Kidney epithelial cell (primary cell): Measurements from ENCODE around the gene LYPD8. TPM values are rescaled to one million over a fixed set of nuclear protein-coding genes. Genes with fewer than 3 reads are reported as not detected.

Experiments used
- DNase-seq: peaks from one replicate; pipeline ENCODE4 v3.0.0-alpha.2; 2010; ENCODE audit warnings: low read depth
- H3K27me3 ChIP-seq: 2 replicates; pipeline ENCODE4 v1.6.0; 2011; ENCODE audit warnings: low read length; ENCODE audit not compliant: control insufficient read depth, insufficient read depth
- H3K36me3 ChIP-seq: 2 replicates; pipeline ENCODE4 v1.5.1; 2011; ENCODE audit warnings: low read length; ENCODE audit not compliant: control insufficient read depth, insufficient read depth
- H3K4me3 ChIP-seq: 2 replicates; pipeline ENCODE4 v1.5.1; 2011; ENCODE audit warnings: low read depth, mild to moderate bottlenecking, control low read depth, low read length
- CTCF ChIP-seq: IDR thresholded peaks from 2 replicates; pipeline ENCODE4 v1.5.1; 2011; ENCODE audit warnings: mild to moderate bottlenecking, moderate library complexity, low read length, control low read depth, inconsistent platforms; ENCODE audit not compliant: insufficient read depth, poor library complexity, severe bottlenecking
- total RNA-seq: library from RNA; depleted of rRNA; stranded (reverse); fragments of >200 nt; gene quantifications from 2 replicates; pipeline ENCODE4 v1.2.3, GENCODE V29; 2015

LYPD8 gene
- total RNA-seq, 1 donor from 2014 or later = not detected

GRCh38 chr1:248695451-248696132 is 60.0 kb downstream of the LYPD8 start:
- DNase-seq = no peak
- Histone ChIP-seq H3K27me3 (no peaks in the 10 kb centered on the region), H3K4me3 (no peak overlapping the region), H3K36me3 (no peaks in the 10 kb centered on the region)
- TF ChIP-seq CTCF = no peak

- Histone ChIP-seq H3K4me3 (no peak overlapping the region), H3K36me3 (no peaks in the 10 kb centered on the region), H3K27me3 (no peaks in the 10 kb centered on the region)
- DNase-seq = no peak
- TF ChIP-seq CTCF = no peak
Measured at GRCh38 chr1:248691567-248692155, 63.9 kb downstream of the LYPD8 start.

Other genes with a start within 250 kb of the LYPD8 start
- gene OR2G6, start 247.7 kb downstream of the LYPD8 start, total RNA-seq = not detected in 2 replicates
- gene OR2T29, start 193.0 kb downstream of the LYPD8 start, total RNA-seq = not detected in 2 replicates
- not detected in 2 replicates for gene OR2T34, start 181.0 kb downstream of the LYPD8 start, total RNA-seq
- gene OR2T10, start 158.1 kb downstream of the LYPD8 start, total RNA-seq = not detected in 2 replicates
- not detected in 2 replicates for gene OR2T11, start 120.7 kb downstream of the LYPD8 start, total RNA-seq
- gene OR2T35, start 110.5 kb downstream of the LYPD8 start, total RNA-seq = not detected in 2 replicates
- gene OR2T27, start 100.2 kb downstream of the LYPD8 start, total RNA-seq = not detected in 2 replicates
- gene OR14I1, start 53.0 kb downstream of the LYPD8 start, total RNA-seq = not detected in 2 replicates
- gene SH3BP5L, start 70.2 kb upstream of the LYPD8 start, total RNA-seq = 36.1 and 38.3 TPM in 2 replicates
- 28.7 and 33.8 TPM in 2 replicates for gene ZNF672, start 82.5 kb upstream of the LYPD8 start, total RNA-seq
- gene ZNF692, start 103.3 kb upstream of the LYPD8 start, total RNA-seq = 20.4 and 32.0 TPM in 2 replicates
- 6.8 and 8.2 TPM in 2 replicates for gene PGBD2, start 150.5 kb upstream of the LYPD8 start, total RNA-seq